ENCODE results near the gene ZNF426.
A peak's percentile ranks its signal among the peaks of the same experiment; 100 is the strongest.
"Not testable (repeated sequence)": the region's sequence is repeated elsewhere in the genome, so short reads cannot be mapped to it uniquely, and the experiment has no call there.

The ZNF426 gene

GRCh38 chr19:9538183-9539058 lies at the start of gene ZNF426:
TSS of gene ZNF426 (minus strand) at chr19:9538645. CDS start at chr19:9536232, 2,413 bp downstream.
- DNase-seq, result no peak

GRCh38 chr19:9586764-9587163 lies 48.3 kb upstream of the ZNF426 start:
- DNase-seq, result peak; percentile 63 to 82

DNA sequence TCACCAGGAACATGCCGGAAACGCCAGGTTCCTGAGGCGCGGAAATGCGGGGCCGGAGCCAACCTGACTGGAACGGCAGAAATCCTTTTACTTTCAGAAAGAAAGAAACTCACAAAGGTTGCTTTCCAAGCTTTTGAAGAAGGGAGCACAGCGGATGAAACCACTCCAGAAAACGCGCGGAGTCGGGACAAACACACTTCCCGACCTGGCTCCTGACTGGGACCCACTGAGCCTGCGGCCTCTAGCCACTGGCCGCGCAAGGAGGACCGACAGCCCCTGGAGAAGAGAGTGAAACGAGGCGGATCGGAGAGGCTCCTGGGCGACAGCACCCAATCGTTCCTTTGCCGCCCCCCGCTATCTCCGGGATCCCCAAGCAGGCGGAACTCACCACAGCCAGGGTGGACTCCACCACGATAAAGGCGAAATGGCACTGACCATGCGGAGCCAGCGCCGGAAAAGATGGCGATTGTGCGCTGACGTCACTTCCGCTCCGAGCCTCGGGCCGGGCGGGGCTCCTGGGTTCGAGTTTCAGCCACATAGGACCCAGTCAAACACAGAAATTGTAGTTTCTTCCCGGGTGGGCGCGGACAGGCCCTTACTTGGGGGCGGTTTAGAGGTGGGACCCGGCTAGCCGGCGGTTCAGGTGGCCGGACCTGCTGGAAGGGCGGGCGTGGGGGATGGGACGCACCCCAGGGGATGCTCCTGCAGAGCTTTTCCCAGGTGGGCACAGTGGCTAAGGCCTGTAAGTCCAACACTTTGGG lies 45.8 kb upstream of the ZNF426 start, which contains the start of gene ZNF121:
ZNF121 (minus strand) TSS at position 432 of the 761 bp plus-strand sequence. CDS start 16,407 bp downstream, outside the sequence.
- peak; percentile 69 to 74 for DNase-seq

- DNase-seq, result not testable (repeated sequence)
These were observed 43.8 kb upstream of the ZNF426 start for GRCh38 chr19:9582081-9582725.

DNA sequence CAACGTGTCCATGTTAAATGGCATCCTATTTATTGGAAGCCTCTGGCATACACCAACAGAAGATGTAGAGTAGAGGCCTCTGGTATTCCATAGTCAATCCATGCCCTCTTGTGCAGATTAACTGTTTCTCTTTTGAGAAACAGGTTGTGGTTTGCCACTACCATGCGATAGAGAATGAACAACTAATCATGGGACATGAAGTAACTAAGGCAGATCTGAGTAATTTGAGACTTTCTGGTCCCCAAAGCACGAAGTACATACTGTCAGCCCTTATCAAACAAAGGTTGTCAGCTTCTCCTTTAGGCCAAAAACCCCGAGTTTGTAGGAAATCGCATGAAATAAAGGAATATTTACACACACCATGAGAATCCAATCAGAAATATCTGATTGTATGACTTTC lies 42.3 kb upstream of the ZNF426 start:
- DNase-seq, result no peak

GRCh38 chr19:9570255-9570654 lies 31.8 kb upstream of the ZNF426 start:
- DNase-seq, result no peak

GRCh38 chr19:9566729-9567128 lies 28.3 kb upstream of the ZNF426 start:
- no peak for DNase-seq

- no peak for DNase-seq
These were observed 27.7 kb upstream of the ZNF426 start for GRCh38 chr19:9565900-9566705.

DNA sequence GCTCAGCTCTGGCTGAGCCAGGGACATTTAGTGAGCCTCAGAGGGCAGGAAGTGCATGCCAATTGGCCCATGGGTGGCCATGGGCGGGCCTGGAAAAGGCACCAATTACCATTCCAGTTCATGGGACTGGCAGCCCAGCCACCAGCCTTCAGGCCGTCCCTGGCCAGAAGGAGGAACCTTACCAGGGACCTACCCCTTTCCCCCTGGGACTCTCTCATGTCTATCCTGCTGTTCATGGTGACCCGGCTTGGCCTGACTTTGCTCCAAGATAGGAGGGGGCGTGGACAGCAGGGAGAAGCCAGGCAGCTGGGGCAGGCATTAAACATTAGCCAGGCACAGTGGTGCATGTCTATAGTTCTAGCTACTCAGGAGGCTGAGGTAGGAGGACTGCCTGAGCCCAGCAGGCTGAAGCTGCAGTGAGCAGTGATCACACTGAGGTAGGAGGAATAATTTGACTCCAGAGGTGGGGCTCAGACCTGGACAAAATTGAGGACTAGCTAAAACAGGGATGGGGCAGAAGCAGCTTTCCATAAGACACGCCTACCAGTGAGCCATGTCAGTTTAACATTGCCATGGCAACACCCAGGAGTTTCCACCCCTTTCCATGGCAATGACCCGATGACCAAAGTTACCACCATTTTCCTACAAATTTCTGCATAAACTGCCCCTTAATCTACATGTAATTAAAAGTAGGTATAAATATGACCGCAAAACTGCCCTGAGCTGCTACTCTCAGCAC lies 14.3 kb upstream of the ZNF426 start:
- no peak for DNase-seq

DNA sequence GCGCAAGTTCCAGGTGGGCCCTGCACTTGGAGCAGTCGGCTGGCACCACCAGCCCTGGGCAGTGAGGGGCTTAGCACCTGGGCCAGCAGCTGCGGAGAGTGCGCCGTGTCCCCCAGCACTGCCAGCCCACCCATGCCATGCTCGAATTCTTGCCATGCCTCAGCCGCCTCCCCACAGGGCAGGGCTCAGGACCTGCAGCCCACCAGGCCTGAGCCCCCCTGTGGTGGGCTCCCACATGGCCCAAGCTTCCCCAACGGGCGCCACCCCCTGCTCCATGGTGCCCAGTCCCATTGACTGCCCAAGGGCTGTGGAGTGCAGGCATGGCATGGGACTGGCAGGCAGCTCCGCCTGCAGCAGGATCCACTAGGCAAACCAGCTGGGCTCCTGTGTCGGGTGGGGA lies 9.4 kb upstream of the ZNF426 start:
- DNase-seq, result no peak

DNA sequence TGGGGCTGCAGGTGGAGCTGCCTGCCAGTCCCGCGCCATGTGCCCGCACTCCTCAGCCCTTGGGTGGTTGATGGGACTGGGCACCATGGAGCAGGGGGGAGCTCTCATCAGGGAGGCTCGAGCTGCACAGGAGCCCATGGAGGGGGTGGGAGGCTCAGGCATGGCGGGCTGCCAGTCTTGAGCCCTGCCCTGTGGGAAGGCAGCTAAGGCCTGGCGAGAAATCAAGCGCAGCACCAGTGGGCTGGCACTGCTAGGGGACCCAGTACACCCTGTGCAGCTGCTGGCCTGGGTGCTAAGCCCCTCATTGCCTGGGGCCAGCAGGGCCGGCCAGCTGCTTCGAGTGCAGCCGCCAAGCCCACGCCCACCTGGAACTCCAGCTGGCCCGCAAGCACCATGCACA lies 2.8 kb upstream of the ZNF426 start:
- DNase-seq, result not testable (repeated sequence)

GRCh38 chr19:9539921-9540320 lies 1.5 kb upstream of the ZNF426 start:
- not testable (repeated sequence) for DNase-seq

DNA sequence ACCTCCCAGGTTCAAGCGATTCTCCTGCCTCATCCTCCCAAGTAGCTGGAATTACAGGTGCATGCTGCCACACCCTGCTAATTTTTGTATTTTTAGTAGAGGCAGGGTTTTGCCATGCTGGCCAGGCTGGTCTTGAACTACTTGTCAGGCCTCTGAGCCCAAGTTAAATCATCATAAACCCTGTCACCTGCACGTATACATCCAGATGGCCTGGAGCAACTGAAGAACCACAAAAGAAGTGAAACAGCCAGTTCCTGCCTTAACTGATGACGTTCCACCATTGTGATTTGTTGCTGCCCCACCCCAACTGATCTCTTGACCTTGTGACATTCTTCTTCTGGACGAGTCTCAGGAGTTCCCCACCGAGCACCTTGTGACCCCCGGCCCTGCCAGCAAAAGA lies 756 bp upstream of the ZNF426 start:
- DNase-seq, result not testable (repeated sequence)

DNA sequence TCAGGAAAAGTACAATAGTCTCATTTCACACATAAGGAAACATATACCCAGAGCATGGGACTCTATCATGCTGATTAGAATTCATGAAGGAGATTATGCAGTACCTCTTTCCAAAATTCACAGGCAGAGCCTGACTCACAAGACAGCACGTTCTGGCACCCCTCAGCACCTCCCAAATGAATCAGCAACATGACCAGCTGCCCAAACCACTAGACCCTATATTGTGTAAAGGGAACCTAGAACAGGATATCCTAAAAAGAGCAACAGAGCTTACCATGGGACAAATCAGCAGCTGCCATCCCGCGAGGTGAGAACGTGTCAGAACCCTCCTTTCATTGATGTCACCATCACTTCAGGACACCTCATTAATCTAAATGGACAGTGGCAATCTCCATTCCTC lies 2.5 kb downstream of the ZNF426 start:
- DNase-seq, result no peak

DNA sequence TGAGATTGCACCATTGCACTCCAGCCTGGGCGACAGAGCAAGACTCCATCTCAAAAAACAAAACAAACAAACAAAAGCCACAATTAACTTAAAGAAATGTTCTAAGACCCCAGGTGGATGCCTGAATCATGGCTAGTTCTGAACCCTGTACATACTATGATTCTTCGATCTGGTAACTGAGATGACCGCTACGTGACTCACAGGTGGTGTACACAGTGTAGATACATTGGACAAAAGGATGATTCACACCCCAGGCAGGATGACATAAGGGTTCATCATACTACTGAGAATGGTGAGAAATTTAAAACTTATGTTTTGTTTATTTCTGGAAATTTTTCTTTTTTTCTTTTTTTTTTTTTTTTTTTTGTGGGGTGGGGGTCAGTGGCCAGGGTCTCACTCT lies 6.5 kb downstream of the ZNF426 start:
- DNase-seq, result no peak

GRCh38 chr19:9528757-9529336 lies 9.6 kb downstream of the ZNF426 start:
- DNase-seq, result no peak

- no peak for DNase-seq
These were observed 14.5 kb downstream of the ZNF426 start for GRCh38 chr19:9523885-9524474.

GRCh38 chr19:9507285-9507684 lies 31.2 kb downstream of the ZNF426 start:
- no peak for DNase-seq

GRCh38 chr19:9500796-9501195 lies 37.6 kb downstream of the ZNF426 start:
- DNase-seq, result no peak

DNA sequence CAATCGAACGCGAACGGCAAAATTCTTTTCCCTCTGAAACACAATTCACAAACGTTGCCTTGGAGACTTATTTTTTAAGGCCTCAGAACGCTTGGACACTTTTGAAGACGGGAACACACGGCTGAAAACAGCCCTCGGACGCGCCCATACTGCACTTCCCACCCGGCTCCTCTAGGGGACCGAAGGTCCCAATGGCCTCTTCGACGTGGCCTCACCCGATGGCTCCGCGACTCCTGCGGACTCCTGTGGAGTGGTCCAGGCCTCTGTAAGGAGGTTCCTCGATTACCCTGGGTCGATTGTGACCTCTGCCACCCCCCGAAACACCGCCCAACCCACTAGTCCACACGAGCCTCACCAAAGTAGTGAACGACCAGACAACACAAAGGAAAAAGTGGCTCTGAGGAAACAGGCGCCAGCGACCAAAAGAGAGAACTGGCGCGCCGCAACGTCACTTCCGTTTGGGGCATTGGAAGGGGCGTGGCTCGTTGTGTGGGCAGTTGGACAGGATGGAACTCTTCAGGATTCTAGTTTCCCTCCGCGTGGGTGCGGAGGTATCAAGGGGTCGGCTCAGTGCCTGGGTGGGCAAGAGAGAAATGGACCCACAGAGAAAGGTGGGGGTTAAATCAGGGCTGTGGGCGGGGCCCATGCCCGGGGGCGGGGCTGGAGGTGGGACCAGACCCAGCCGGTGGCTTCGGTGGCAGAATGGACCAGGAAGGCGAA lies 40.1 kb downstream of the ZNF426 start, which contains the start of gene ZNF560:
ZNF560 (minus strand) TSS at position 434 of the 720 bp plus-strand sequence. CDS start 23,303 bp downstream, outside the sequence.
- DNase-seq, result no peak

Measured in Kasumi-1 (cell line).